Measurements from ENCODE around the gene TOLLIP.
"Not testable (repeated sequence)": the region's sequence is repeated elsewhere in the genome, so short reads cannot be mapped to it uniquely, and the experiment has no call there.

Gene TOLLIP

DNA sequence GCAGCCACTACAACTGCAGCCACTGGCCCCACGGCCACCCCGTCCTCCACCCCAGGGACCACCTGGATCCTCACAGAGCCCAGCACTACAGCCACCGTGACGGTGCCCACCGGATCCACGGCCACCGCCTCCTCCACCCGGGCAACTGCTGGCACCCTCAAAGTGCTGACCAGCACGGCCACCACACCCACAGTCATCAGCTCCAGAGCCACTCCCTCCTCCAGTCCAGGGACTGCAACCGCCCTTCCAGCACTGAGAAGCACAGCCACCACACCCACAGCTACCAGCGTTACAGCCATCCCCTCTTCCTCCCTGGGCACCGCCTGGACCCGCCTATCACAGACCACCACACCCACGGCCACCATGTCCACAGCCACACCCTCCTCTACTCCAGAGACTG lies 63.1 kb downstream of the TOLLIP start:
- not testable (repeated sequence) for DNase-seq (ENCODE audit: low spot score)

DNA sequence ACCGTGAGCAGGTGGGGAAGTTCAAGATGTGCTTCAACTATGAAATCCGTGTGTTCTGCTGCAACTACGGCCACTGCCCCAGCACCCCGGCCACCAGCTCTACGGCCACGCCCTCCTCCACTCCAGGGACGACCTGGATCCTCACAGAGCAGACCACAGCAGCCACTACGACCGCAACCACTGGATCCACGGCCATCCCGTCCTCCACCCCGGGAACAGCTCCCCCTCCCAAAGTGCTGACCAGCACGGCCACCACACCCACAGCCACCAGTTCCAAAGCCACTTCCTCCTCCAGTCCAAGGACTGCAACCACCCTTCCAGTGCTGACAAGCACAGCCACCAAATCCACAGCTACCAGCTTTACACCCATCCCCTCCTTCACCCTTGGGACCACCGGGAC lies 63.7 kb downstream of the TOLLIP start:
- DNase-seq (ENCODE audit: low spot score) = not testable (repeated sequence)

- not testable (repeated sequence) for DNase-seq (ENCODE audit: low spot score)
Measured at GRCh38 chr11:1244557-1244956, 64.9 kb downstream of the TOLLIP start.

DNA sequence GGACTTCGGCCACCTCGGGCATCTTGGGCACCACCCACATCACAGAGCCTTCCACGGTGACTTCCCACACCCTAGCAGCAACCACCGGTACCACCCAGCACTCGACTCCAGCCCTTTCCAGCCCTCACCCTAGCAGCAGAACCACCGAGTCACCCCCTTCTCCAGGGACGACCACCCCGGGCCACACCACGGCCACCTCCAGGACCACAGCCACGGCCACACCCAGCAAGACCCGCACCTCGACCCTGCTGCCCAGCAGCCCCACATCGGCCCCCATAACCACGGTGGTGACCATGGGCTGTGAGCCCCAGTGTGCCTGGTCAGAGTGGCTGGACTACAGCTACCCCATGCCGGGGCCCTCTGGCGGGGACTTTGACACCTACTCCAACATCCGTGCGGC lies 65.9 kb downstream of the TOLLIP start:
- DNase-seq (ENCODE audit: low spot score) = not testable (repeated sequence)

DNA sequence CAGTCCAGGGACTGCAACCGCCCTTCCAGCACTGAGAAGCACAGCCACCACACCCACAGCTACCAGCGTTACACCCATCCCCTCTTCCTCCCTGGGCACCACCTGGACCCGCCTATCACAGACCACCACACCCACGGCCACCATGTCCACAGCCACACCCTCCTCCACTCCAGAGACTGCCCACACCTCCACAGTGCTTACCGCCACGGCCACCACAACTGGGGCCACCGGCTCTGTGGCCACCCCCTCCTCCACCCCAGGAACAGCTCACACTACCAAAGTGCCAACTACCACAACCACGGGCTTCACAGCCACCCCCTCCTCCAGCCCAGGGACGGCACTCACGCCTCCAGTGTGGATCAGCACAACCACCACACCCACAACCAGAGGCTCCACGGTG lies 66.7 kb downstream of the TOLLIP start:
- not testable (repeated sequence) for DNase-seq (ENCODE audit: low spot score)

DNA sequence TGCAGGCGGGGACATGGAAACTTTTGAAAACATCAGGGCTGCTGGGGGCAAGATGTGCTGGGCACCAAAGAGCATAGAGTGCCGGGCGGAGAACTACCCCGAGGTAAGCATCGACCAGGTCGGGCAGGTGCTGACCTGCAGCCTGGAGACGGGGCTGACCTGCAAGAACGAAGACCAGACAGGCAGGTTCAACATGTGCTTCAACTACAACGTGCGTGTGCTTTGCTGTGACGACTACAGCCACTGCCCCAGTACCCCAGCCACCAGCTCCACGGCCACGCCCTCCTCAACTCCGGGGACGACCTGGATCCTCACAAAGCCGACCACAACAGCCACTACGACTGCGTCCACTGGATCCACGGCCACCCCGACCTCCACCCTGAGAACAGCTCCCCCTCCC lies 67.1 kb downstream of the TOLLIP start:
- DNase-seq (ENCODE audit: low spot score) = no peak

- no peak for DNase-seq (ENCODE audit: low spot score)
Measured at GRCh38 chr11:1241706-1242105, 67.7 kb downstream of the TOLLIP start.

DNA sequence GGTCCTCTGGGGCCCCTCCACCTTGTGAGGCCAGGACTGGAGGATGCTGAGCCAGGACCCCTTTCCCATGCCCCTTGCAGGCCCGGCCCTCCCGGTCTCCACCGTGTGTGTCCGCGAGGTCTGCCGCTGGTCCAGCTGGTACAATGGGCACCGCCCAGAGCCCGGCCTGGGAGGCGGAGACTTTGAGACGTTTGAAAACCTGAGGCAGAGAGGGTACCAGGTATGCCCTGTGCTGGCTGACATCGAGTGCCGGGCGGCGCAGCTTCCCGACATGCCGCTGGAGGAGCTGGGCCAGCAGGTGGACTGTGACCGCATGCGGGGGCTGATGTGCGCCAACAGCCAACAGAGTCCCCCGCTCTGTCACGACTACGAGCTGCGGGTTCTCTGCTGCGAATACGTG lies 68.7 kb downstream of the TOLLIP start:
- DNase-seq (ENCODE audit: low spot score) = no peak

GRCh38 chr11:1239596-1240205 lies 69.7 kb downstream of the TOLLIP start:
- DNase-seq (ENCODE audit: low spot score) = no peak

- no peak for DNase-seq (ENCODE audit: low spot score)
Measured at GRCh38 chr11:1238767-1239595, 70.5 kb downstream of the TOLLIP start.

- no peak for DNase-seq (ENCODE audit: low spot score)
Measured at GRCh38 chr11:1237851-1238250, 71.6 kb downstream of the TOLLIP start.

DNA sequence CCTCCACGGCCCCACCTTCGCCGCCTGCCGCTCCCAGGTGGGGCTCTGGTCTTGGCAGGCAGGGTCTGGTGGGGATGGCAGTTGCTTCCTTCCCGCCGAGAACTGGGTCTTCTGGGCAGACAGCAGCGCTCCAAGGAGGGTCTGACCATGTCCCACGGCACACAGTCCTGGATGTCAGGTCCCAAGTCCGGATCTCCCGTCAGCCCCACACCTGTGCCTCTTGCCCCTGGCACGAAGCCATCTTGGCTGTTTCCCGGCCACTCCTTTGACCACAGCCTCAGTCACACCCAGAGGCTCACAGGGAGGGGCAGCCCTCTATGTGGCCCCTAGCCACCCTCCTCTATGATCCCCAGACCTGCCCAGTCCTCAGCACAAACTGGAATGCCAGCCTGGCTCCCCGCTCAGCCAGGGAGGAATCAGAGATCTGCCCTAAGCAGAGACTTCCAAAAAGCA lies 72.3 kb downstream of the TOLLIP start:
- no peak for DNase-seq (ENCODE audit: low spot score)

- no peak for DNase-seq (ENCODE audit: low spot score)
Measured at GRCh38 chr11:1236316-1237127, 72.9 kb downstream of the TOLLIP start.

DNA sequence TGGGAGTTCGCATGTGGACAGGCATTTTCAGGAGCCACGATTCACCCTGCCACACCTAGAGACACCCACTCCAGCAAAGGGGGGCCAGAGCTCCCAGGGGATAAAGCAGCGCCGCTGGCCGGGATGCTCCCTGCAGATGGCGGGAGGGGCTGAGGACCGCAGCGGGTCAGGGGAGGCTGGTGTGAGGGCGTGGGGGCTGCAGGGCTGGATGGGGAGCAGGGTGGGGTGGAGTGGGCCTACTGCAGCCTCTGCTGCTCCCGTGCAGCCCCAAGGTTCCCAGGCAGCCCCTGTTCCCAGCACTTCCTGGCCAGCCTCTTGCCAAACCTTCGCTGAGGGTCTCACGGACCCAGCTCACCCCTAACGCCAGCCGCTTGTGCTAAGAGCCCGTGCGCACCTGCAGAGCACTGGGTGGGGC lies 73.5 kb downstream of the TOLLIP start:
- no peak for DNase-seq (ENCODE audit: low spot score)

DNA sequence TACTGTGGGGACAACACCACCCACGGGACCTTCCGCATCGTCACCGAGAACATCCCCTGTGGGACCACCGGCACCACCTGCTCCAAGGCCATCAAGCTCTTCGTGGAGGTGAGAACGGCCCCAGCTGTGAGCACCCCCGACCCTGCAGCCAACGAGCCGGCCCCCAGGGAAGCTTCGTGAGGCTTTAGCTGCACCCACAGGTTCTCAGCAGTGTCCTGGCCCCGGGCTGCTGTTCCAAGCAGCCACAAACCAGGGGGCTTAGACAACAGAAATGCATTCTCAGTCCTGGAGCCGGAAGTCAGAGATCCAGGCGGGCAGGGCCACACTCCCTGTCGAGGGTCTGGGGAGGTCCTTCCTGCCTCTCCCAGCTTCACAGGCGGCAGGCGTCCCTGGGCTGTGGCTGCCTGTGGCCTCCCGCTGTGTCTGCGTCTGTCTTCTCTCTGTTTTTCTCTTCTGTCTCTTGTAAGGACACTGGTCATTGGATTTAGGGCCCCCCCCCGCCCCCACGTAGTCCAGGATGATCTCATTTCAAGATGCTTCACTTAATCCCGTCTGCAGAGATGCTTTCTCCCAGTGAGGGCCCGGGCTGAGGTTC lies 74.0 kb downstream of the TOLLIP start:
- no peak for DNase-seq (ENCODE audit: low spot score)

DNA sequence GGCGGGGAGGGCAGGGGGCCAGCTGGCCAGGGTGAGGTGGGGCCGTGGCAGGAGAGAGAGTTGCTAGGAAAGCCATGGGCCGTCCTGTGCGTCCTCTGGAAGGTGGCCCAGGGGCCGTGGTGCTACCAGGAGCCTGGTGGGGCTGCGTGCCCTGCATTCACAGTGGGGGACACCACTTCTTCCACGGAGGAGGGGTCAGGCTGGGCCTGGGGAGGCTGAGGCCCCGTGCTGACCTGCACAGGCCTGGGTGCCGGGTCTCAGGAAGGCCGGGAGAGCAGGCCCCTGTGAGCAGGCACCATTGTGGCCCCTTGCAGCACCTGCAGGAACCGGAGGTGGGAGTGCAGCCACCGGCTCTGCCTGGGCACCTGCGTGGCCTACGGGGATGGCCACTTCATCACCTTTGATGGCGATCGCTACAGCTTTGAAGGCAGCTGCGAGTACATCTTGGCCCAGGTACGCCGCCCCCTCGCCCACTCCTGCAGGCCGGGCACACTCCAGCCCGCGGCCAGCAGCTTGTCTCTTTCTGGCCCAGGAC lies 74.6 kb downstream of the TOLLIP start:
- no peak for DNase-seq (ENCODE audit: low spot score)

DNA sequence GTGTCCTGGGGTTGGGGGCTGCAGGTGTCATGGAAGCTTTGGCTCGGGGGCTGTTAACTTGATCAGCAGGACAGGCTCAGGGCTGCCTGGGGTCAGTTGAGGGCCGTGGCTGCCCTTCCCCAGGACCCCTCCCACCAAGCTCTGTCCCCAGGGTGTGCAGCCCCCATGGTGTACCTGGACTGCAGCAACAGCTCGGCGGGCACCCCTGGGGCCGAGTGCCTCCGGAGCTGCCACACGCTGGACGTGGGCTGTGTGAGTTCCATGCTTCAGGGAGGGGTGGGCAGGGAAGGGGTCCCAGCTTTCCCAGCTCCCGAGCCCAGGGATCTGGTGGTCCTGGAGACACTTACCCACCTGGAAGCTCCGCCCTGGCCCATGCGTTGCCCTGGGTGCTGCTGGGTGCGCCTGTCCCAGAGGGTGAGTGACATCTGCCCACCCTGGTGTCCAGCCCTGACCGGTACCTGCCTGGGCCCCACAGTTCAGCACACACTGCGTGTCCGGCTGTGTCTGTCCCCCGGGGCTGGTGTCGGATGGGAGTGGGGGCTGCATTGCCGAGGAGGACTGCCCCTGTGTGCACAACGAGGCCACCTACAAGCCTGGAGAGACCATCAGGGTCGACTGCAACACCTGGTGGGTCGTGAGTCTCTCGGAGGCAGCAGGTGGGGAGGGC lies 75.2 kb downstream of the TOLLIP start:
- no peak for DNase-seq (ENCODE audit: low spot score)

DNA sequence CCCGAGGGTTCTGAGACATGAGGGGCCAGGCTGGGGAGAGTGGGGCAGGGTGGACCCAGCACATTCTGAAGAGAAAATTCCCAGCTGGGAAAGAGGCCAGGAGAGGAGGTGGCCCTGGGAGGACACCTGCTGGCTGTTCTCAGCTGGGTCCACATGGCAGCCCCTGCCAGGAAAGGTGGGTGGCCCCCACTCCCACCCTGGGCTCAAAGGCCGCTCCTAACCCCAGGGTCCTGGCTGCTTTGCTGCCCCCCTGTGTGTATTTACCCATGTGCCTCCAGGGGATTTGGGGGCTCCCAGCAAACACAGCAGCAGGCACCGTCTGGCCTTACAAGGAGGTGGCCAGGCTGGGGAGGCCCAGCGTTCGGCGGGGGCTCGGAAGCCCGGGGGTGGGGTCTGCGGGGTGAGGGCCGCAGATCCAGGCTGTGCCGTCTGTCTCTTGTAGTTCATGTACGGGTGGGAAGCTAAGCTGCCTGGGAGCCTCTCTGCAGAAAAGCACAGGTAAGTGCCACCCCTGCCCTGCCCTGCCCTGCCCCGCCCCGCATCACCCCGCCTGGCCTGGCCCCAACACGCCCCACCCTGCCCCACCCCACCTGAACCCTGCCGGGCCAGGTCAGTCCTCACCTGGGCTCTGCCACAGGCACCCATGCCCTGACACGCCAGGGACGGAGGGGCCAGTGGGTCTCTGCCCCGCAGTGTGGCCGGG lies 75.9 kb downstream of the TOLLIP start:
- no peak for DNase-seq (ENCODE audit: low spot score)

DNA sequence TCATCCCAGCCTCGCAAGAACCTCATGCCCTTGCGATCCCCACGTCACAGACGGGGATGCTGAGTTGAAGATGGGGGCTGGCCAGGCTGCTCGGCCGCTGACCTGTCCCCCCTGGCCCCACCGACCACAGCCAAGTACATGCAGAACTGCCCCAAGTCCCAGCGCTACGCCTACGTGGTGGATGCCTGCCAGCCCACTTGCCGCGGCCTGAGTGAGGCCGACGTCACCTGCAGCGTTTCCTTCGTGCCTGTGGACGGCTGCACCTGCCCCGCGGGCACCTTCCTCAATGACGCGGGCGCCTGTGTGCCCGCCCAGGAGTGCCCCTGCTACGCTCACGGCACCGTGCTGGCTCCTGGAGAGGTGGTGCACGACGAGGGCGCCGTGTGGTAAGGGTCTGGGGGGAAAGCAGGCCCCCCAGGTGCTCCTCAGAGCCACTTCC lies 76.5 kb downstream of the TOLLIP start:
- no peak for DNase-seq (ENCODE audit: low spot score)

DNA sequence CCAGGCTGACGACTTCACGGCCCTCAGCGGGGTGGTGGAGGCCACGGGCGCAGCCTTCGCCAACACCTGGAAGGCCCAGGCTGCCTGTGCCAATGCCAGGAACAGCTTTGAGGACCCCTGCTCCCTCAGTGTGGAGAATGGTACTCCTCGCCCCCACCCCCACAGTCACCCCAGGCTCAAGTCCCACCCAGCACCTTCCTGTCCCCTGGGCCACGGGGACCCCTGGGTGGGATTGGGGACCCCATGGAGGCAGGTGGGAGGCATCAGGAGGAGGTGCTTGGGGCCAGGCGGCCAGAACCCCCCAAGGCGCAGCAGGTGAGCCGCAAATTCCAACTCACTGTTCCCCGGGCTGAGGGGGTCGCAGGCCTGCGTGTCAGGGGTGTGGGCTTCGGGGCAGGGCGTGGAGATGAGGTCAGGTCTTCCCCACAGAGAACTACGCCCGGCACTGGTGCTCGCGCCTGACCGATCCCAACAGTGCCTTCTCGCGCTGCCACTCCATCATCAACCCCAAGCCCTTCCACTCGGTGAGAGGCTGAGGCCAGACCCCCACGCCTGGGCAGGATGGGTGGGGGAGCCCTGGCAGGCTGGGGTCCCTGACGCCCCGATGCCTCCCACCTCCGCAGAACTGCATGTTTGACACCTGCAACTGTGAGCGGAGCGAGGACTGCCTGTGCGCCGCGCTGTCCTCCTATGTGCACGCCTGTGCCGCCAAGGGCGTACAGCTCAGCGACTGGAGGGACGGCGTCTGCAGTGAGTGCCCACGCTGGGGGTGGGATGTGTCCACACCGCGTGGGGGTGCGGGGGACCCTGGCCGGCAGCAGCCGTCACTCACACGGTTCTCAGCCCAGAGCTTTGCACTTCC lies 77.2 kb downstream of the TOLLIP start:
- DNase-seq (ENCODE audit: low spot score) = no peak

Measured in kidney capillary endothelial cell (primary cell).